NCI-H1048 (cell line): ENCODE data around the gene KAT8.
"Not testable (repeated sequence)": the region's sequence is repeated elsewhere in the genome, so short reads cannot be mapped to it uniquely, and the experiment has no call there.

Experiments used
- DNase-seq: peaks from one replicate; lab custom pipeline; 2025; lab: John Stamatoyannopoulos, UW

The KAT8 gene

GRCh38 chr16:31149332-31149731 lies 31.9 kb downstream of the KAT8 start:
- DNase-seq = no peak

- DNase-seq = no peak
Observed at GRCh38 chr16:31149894-31150890, 32.7 kb downstream of the KAT8 start, which contains the start of gene PRSS36. Gene PRSS36, minus strand, starts transcription at chr16:31150066. Its CDS starts 31 bp downstream, at chr16:31150035.

GRCh38 chr16:31150976-31151375 lies 33.5 kb downstream of the KAT8 start:
- DNase-seq = not testable (repeated sequence)

DNA sequence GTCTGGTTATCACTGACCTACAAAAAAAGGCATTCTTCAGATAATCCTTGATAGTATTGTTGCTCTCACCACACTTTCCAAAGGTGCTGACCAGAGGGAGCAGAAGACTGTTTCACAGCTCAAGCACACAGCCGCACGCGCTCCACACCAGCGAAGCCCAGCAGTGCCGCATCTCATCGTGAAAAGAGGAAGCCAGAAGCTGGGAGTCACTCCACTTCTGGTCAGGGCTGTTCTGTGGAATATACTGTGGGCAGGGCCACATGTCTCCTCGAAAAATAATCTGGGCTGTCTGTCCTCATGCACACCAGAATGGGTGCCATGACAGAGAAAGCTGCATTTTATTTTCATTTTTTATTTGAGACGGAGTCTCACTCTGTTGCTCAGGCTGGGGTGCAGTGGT lies 39.7 kb downstream of the KAT8 start:
- DNase-seq = no peak

GRCh38 chr16:31167315-31167714 lies 49.9 kb downstream of the KAT8 start:
- no peak for DNase-seq

GRCh38 chr16:31168848-31169247 lies 51.4 kb downstream of the KAT8 start:
- DNase-seq = no peak

GRCh38 chr16:31170048-31170447 lies 52.6 kb downstream of the KAT8 start:
- not testable (repeated sequence) for DNase-seq

- no peak for DNase-seq
Observed at GRCh38 chr16:31177136-31177535, 59.7 kb downstream of the KAT8 start.

GRCh38 chr16:31179219-31179746 lies 61.8 kb downstream of the KAT8 start:
- DNase-seq = no peak

DNA sequence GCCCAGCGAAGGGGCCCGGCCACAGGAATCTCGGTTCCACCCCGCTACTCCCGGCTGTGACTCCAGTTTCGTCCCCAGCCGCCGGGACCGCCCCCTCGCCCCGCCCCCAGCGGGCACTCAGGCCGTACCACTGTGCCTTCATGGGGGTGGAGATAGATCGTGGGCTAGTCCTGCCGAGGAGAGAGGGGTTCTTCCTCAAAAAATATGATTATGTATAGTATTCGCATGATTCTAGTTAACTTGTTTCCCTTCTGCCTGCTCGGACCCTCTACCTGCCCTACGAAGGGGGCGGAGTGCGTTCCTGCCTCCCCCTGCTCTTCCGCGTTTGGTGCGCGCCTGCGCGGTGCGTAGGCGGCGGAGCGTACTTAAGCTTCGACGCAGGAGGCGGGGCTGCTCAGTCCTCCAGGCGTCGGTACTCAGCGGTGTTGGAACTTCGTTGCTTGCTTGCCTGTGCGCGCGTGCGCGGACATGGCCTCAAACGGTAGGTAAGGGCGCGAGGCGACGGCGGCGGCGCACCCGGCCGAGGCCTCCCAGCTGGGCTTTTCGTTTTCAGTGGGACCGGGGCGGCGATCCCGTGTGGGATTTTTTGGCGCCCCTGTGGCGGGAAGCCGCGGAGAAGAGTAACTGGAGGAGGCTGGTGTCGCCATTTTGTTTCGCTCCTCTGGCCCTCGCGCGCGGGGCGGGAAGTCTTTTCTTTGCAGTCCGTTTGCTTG lies 62.4 kb downstream of the KAT8 start, which contains the start of gene FUS:
FUS (plus strand) TSS at position 393 of the 713 bp plus-strand sequence; CDS start at position 469, 76 bp downstream.
- DNase-seq = no peak
